Fibroblast of mammary gland (primary cell): ENCODE data around the gene TDRD7.

Experiments used
- DNase-seq: peaks from one replicate; pipeline ENCODE4 v3.0.0-alpha.2; 2010; ENCODE audit warnings: low read depth
- H3K4me3 ChIP-seq: 2 replicates; pipeline ENCODE4 v1.5.1; 2011; ENCODE audit warnings: low read depth, mild to moderate bottlenecking, low read length, moderate library complexity; ENCODE audit not compliant: control insufficient read depth
- CTCF ChIP-seq: conservative IDR thresholded peaks from 2 replicates; pipeline ENCODE4 v1.5.1; 2011; ENCODE audit warnings: low read depth, low read length, inconsistent platforms; ENCODE audit not compliant: control insufficient read depth, insufficient read depth

TDRD7 gene

DNA sequence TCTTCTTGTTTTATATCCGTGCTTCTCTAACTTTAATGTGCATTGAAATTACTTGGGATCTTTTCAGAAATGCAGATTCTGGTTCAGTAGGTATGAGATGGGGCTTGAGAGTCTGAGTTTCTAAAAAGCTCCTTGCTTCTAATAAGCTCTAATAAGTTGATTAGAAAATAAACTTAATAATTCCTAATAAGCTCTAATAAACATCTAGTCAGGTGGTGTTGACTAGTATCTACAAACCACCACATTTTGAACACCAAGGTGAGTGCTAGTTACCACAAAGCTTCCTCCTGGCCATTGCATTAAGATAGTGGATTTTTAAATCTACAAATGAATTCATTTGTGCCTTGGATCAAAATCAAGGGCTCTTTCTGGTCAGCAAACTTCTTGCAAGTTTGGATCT lies 94.9 kb downstream of the TDRD7 start:
- no peak for DNase-seq
- TF ChIP-seq CTCF, result no peak

GRCh38 chr9:97507428-97507984 lies 95.6 kb downstream of the TDRD7 start:
- no peak for TF ChIP-seq CTCF
- no peak for DNase-seq
- no peak overlapping the region for H3K4me3 ChIP-seq

More for the DNA sequence above, 94.9 kb downstream of the TDRD7 start:
- no peak overlapping the region for H3K4me3 ChIP-seq

GRCh38 chr9:97508852-97509251 lies 97.0 kb downstream of the TDRD7 start:
- TF ChIP-seq CTCF, result no peak
- no peak for DNase-seq
- no peak overlapping the region for H3K4me3 ChIP-seq

DNA sequence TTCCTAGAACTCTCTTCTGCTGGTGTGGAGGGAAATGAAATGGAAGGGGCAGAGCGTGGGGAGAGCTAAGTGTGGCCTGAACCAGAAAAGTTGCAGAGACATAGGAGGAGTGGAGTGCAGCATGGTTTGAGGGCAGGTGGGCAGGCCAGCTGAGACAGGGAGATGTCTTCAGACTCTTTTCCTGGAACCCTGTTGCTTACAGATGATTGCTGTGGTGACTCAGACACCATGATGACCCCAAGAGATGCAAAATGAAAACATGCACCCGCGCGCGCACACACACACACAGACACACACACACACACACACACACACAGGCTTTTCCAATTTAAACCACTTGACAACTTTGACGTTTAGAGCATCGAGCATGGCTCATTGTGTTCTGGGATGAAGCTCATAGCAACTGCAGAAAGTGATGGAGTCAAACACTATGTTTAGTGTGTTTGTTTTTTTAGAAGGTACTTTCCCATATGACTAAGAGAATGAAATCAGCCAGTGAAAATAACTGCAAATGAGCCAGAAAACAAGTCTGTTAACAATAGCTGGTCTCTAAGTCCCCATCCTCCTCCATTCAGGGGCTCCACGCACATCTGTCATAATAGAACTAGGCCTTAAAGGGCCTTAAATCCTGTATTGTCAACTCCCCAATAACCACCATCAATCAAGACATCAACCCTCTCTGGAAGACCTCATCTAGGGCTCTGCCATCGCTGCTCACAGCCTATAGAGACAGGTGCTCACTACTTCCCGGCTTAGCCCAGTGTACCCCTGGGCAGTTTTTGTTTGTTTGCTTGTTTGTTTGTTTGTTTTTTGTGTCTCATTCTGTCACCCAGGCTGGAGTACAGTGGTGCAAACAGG lies 99.1 kb downstream of the TDRD7 start:
- TF ChIP-seq CTCF, result no peak
- DNase-seq, result peak; percentile 91
- H3K4me3 ChIP-seq, result no peak overlapping the region

- TF ChIP-seq CTCF, result no peak
- DNase-seq, result no peak
- H3K4me3 ChIP-seq, result no peak overlapping the region
Observed at GRCh38 chr9:97511655-97512427, 99.9 kb downstream of the TDRD7 start.

DNA sequence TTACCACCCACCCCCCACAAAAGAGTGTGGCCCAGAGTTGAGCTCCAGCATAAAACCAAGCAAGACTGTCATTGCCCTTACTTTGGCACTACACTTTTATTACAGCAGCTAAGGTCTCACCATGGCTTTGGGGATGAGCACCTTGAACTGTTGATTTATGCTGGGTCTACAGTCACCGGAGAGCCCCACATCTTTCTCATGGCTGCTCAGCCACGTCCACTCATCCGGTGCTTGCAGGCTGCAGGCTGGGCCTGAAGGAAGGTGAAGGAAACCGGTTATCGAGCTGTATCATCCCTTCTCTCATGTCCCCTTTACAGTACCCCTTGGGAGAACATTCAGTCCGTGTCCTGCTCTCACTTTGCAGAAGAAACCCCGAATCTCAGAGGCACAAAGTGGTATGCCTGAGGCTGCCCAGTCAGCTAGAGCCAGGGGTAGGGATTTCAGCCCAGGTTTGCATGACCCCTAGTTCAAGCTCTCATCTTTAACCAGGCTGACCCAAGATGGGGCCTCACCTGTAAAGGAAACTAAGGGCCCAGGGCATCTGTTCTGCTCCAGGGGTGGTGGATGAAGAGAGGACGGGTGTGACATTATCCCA lies 101.2 kb downstream of the TDRD7 start:
- H3K4me3 ChIP-seq, result no peak overlapping the region
- no peak for TF ChIP-seq CTCF

More for the DNA sequence above, 101.2 kb downstream of the TDRD7 start:
- DNase-seq, result no peak
